Measurements from ENCODE around the gene S100A3. TPM values are rescaled to one million over a fixed set of nuclear protein-coding genes. Genes with fewer than 3 reads are reported as not detected.

Gene S100A3
- total and polyA plus RNA-seq, 2 of the 13 experiments (the other 11 are each of a cell fraction or from before 2014, with no cell fraction given): 2.5 to 4.5 TPM

- TF ChIP-seq USF2 (IDR thresholded peaks at IDR 0.05; ENCODE audit: low read depth, low read length) (no peak), USF2 (CRISPR knock-in tag; IDR thresholded peaks at IDR 0.05; ENCODE audit: borderline replicate concordance) (no peak), ZFP90 (CRISPR knock-in tag; IDR thresholded peaks at IDR 0.05; ENCODE audit: borderline replicate concordance) (0 out of 2 replicates have a peak, but pooled peaks have one; percentile 19), ZNF230 (CRISPR knock-in tag; IDR thresholded peaks at IDR 0.05) (no peak), PHB2 (IDR thresholded peaks at IDR 0.05; ENCODE audit: partially characterized antibody) (no peak), ZNF501 (CRISPR knock-in tag; IDR thresholded peaks at IDR 0.05) (no peak), TBL1XR1 (IDR thresholded peaks at IDR 0.05; ENCODE audit: borderline replicate concordance, low read length, partially characterized antibody) (no peak), SNAPC2 (CRISPR knock-in tag; IDR thresholded peaks at IDR 0.05) (no peak), PPARG (CRISPR knock-in tag; conservative IDR thresholded peaks at IDR 0.05) (no peak), ZIK1 (CRISPR knock-in tag; IDR thresholded peaks at IDR 0.05; ENCODE audit: borderline replicate concordance, low read depth) (no peak), PLRG1 (conservative IDR thresholded peaks at IDR 0.05) (no peak), ZNF589 (CRISPR knock-in tag; conservative IDR thresholded peaks at IDR 0.05) (no peak), SYNCRIP (IDR thresholded peaks at IDR 0.05; ENCODE audit: insufficient read depth, low read depth, low read length) (no peak), RNF219 (CRISPR knock-in tag; IDR thresholded peaks at IDR 0.05) (no peak), ZNF235 (CRISPR knock-in tag; IDR thresholded peaks at IDR 0.05; ENCODE audit: borderline replicate concordance) (no peak), HNRNPH1 (optimal IDR thresholded peaks at IDR 0.05; ENCODE audit: low read depth, low read length) (no peak), CHCHD3 (CRISPR knock-in tag; IDR thresholded peaks at IDR 0.05) (no peak)
- TF ChIP-seq, protein P1, sequence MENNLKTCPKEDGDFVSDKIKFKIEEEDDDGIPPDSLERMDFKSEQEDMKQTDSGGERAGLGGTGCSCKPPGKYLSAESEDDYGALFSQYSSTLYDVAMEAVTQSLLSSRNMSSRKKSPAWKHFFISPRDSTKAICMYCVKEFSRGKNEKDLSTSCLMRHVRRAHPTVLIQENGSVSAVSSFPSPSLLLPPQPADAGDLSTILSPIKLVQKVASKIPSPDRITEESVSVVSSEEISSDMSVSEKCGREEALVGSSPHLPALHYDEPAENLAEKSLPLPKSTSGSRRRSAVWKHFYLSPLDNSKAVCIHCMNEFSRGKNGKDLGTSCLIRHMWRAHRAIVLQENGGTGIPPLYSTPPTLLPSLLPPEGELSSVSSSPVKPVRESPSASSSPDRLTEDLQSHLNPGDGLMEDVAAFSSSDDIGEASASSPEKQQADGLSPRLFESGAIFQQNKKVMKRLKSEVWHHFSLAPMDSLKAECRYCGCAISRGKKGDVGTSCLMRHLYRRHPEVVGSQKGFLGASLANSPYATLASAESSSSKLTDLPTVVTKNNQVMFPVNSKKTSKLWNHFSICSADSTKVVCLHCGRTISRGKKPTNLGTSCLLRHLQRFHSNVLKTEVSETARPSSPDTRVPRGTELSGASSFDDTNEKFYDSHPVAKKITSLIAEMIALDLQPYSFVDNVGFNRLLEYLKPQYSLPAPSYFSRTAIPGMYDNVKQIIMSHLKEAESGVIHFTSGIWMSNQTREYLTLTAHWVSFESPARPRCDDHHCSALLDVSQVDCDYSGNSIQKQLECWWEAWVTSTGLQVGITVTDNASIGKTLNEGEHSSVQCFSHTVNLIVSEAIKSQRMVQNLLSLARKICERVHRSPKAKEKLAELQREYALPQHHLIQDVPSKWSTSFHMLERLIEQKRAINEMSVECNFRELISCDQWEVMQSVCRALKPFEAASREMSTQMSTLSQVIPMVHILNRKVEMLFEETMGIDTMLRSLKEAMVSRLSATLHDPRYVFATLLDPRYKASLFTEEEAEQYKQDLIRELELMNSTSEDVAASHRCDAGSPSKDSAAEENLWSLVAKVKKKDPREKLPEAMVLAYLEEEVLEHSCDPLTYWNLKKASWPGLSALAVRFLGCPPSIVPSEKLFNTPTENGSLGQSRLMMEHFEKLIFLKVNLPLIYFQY (CRISPR knock-in tag; IDR thresholded peaks at IDR 0.05; ENCODE audit: borderline replicate concordance): no peak
- TF ChIP-seq, protein P2, sequence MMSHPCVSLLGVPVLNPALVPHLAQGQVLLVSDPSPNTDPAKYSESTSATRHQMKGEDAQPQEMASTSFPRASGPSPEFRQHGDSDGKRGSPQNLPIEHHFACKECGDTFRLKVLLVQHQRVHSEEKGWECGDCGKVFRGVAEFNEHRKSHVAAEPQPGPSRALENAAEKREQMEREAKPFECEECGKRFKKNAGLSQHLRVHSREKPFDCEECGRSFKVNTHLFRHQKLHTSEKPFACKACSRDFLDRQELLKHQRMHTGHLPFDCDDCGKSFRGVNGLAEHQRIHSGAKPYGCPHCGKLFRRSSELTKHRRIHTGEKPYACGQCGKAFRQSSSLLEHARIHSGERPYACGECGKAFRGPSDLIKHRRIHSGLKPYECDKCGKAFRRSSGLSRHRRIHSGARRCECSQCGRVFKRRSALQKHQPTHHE (CRISPR knock-in tag; IDR thresholded peaks at IDR 0.05; ENCODE audit: borderline replicate concordance): no peak
Observed at GRCh38 chr1:153545067-153546055, 3.7 kb downstream of the S100A3 start, which contains the start of gene S100A4 (continued).

Measured in HepG2 (cell line).